ENCODE data around the gene TMEM126B. TPM values are rescaled to one million over a fixed set of nuclear protein-coding genes. Genes with fewer than 3 reads are reported as not detected.
A peak's percentile ranks its signal among the peaks of the same experiment; 100 is the strongest.

TMEM126B gene
- total and polyA plus RNA-seq, 2 of the 13 experiments (the other 11 are each of a cell fraction or from before 2014, with no cell fraction given) = 33.6 to 54.8 TPM

DNA sequence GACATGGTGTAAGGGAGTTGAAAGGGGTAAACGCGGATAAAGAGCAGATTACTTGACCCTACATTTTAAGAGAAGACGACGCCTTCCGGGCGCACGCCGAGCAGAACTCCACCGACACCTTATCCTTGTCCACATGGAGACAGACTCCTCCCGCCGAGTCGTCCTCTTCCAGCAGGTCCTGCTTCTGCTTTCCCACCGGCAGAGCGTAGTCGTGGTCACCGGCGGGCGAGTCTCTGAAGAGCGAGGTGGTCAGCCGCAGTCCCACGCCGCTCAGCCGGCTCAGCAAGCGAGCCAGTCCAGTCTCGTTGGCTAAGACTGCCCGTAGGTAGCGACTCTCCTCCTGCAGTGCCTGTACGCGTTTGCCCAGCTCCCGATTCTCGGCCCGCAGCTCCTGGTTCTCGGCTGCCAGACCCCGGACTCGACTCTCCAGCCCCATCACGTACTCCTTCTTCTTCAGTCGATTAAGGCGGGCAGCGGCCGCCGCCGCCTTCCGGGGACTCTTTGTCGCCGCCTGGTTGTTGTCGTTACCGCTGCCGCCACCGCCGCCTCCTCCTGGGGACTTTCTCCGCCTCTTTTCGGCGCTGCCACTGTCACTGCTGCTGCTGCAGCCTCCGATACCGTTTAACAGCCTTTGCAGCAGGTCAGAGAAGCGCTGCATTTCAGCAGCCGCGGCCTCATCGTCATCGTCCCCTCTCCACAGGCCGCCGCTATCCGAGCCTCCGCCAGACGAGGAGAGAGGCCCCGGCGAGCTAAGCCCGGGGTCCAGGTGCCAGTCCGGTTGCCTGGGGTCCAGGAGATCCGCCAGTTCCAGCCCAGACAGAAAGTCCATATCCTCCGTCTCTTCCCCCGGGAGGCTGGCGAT, 35.6 kb downstream of the TMEM126B start (continued):
- TF ChIP-seq RXRA (CRISPR knock-in tag; IDR thresholded peaks at IDR 0.05) = no peak
- TF ChIP-seq ELF1 (CRISPR knock-in tag; IDR thresholded peaks at IDR 0.05) = peak; percentile 33
- TF ChIP-seq XRCC5 (optimal IDR thresholded peaks at IDR 0.05; ENCODE audit: low read length) = peak; percentile 1
- TF ChIP-seq ZNF263 (CRISPR knock-in tag; IDR thresholded peaks at IDR 0.05) = peak; percentile 50; the same call in 1 of the 2 replicates
- TF ChIP-seq, protein P1, sequence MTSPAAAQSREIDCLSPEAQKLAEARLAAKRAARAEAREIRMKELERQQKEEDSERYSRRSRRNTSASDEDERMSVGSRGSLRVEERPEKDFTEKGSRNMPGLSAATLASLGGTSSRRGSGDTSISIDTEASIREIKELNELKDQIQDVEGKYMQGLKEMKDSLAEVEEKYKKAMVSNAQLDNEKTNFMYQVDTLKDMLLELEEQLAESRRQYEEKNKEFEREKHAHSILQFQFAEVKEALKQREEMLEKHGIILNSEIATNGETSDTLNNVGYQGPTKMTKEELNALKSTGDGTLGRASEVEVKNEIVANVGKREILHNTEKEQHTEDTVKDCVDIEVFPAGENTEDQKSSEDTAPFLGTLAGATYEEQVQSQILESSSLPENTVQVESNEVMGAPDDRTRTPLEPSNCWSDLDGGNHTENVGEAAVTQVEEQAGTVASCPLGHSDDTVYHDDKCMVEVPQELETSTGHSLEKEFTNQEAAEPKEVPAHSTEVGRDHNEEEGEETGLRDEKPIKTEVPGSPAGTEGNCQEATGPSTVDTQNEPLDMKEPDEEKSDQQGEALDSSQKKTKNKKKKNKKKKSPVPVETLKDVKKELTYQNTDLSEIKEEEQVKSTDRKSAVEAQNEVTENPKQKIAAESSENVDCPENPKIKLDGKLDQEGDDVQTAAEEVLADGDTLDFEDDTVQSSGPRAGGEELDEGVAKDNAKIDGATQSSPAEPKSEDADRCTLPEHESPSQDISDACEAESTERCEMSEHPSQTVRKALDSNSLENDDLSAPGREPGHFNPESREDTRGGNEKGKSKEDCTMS (CRISPR knock-in tag; conservative IDR thresholded peaks at IDR 0.05) = no peak
- TF ChIP-seq ZNF101 (CRISPR knock-in tag; IDR thresholded peaks at IDR 0.05; ENCODE audit: borderline replicate concordance, low read depth) = no peak
- no peak for TF ChIP-seq ZNF20 (CRISPR knock-in tag; IDR thresholded peaks at IDR 0.05)
- TF ChIP-seq, protein P2, sequence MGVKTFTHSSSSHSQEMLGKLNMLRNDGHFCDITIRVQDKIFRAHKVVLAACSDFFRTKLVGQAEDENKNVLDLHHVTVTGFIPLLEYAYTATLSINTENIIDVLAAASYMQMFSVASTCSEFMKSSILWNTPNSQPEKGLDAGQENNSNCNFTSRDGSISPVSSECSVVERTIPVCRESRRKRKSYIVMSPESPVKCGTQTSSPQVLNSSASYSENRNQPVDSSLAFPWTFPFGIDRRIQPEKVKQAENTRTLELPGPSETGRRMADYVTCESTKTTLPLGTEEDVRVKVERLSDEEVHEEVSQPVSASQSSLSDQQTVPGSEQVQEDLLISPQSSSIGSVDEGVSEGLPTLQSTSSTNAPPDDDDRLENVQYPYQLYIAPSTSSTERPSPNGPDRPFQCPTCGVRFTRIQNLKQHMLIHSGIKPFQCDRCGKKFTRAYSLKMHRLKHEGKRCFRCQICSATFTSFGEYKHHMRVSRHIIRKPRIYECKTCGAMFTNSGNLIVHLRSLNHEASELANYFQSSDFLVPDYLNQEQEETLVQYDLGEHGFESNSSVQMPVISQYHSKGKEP (CRISPR knock-in tag; IDR thresholded peaks at IDR 0.05) = no peak
- TF ChIP-seq, protein P3, sequence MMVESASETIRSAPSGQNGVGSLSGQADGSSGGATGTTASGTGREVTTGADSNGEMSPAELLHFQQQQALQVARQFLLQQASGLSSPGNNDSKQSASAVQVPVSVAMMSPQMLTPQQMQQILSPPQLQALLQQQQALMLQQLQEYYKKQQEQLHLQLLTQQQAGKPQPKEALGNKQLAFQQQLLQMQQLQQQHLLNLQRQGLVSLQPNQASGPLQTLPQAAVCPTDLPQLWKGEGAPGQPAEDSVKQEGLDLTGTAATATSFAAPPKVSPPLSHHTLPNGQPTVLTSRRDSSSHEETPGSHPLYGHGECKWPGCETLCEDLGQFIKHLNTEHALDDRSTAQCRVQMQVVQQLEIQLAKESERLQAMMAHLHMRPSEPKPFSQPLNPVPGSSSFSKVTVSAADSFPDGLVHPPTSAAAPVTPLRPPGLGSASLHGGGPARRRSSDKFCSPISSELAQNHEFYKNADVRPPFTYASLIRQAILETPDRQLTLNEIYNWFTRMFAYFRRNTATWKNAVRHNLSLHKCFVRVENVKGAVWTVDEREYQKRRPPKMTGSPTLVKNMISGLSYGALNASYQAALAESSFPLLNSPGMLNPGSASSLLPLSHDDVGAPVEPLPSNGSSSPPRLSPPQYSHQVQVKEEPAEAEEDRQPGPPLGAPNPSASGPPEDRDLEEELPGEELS (CRISPR knock-in tag; IDR thresholded peaks at IDR 0.05) = 0 out of 2 replicates have a peak, but pooled peaks have one; percentile 4
- no peak for TF ChIP-seq REPIN1 (CRISPR knock-in tag; IDR thresholded peaks at IDR 0.05; ENCODE audit: borderline replicate concordance, low read depth)
- peak; percentile 71; the same call in 1 of the 2 replicates for TF ChIP-seq ZNF772 (CRISPR knock-in tag; IDR thresholded peaks at IDR 0.05)
- TF ChIP-seq PITX1 (CRISPR knock-in tag; IDR thresholded peaks at IDR 0.05) = no peak
- 0 out of 2 replicates have a peak, but pooled peaks have one; percentile 49 for TF ChIP-seq SNAPC2 (CRISPR knock-in tag; IDR thresholded peaks at IDR 0.05)
- peak; percentile 25; the same call in 1 of the 2 replicates for TF ChIP-seq HOXA7 (CRISPR knock-in tag; IDR thresholded peaks at IDR 0.05)
- TF ChIP-seq MEIS2 (CRISPR knock-in tag; IDR thresholded peaks at IDR 0.05) = no peak
- TF ChIP-seq ZNF589 (CRISPR knock-in tag; conservative IDR thresholded peaks at IDR 0.05) = 0 out of 2 replicates have a peak, but pooled peaks have one; percentile 11
- TF ChIP-seq ARNT (IDR thresholded peaks at IDR 0.05) = no peak
